Sigmoid colon (tissue), 4 donors: ENCODE results near the gene GRIA1.

Experiments used
- POLR2A ChIP-seq, 2 donors: fragments of 450-650 bp; IDR thresholded peaks; one replicate each; pipeline ENCODE4 v1.6.1; 2016; ENCODE audit warnings: antibody characterized with exemption in 2 of 2, mild to moderate bottlenecking in 2 of 2, moderate library complexity in 2 of 2
- POLR2AphosphoS5 ChIP-seq, 4 donors: sonication (generic); formaldehyde crosslinking; IDR thresholded peaks; one replicate each; pipeline ENCODE4 v1.6.1; 2017; ENCODE audit warnings: antibody characterized with exemption in 4 of 4

- no peak for TF ChIP-seq POLR2A (IDR thresholded peaks at IDR 0.05)
- TF ChIP-seq POLR2AphosphoS5 (IDR thresholded peaks at IDR 0.05) = no peak
Observed at GRCh38 chr5:153460421-153460820, 30.0 kb upstream of the GRIA1 start.
